Measurements from ENCODE around the gene AGXT2.

The AGXT2 gene

GRCh38 chr5:35023391-35024178, 24.2 kb downstream of the AGXT2 start:
- Histone ChIP-seq H3K9ac (ENCODE audit: low read length) (no peak overlapping the region), H3K27me3 (ENCODE audit: low read depth, low read length) (peaks cover 10% of the 10 kb centered on the region), H3K36me3 (replicated peaks; ENCODE audit: low read depth, low read length) (no peaks in the 10 kb centered on the region), H3K4me1 (ENCODE audit: low read length) (no peaks in the 10 kb centered on the region), H3K9me3 (ENCODE audit: insufficient read depth, low read length) (no peaks in the 10 kb centered on the region), H4K20me1 (ENCODE audit: insufficient read depth, low read length) (no peaks in the 10 kb centered on the region), H3K4me3 (ENCODE audit: low read length) (no peak overlapping the region), H3K27ac (ENCODE audit: low read length) (no peak overlapping the region), H3K4me2 (ENCODE audit: low read length) (no peak overlapping the region), H3K79me2 (ENCODE audit: low read length) (no peaks in the 10 kb centered on the region), H2AFZ (ENCODE audit: low read depth, low read length) (no peak overlapping the region)
- no peak for TF ChIP-seq EZH2phosphoT487 (IDR thresholded peaks at IDR 0.05; ENCODE audit: low read depth)
- TF ChIP-seq CTCF (IDR thresholded peaks at IDR 0.05; ENCODE audit: low read depth, low read length) = no peak

GRCh38 chr5:35016174-35017051, 31.3 kb downstream of the AGXT2 start:
- no peaks in the 10 kb centered on the region for H3K9me3 ChIP-seq (ENCODE audit: insufficient read depth, low read length)
- 0 out of 2 replicates have a peak, but pooled peaks cover 3% of the 10 kb centered on the region for H3K27me3 ChIP-seq (ENCODE audit: low read depth, low read length)

GRCh38 chr5:35015063-35015462, 32.7 kb downstream of the AGXT2 start:
- no peak overlapping the region for H3K27ac ChIP-seq (ENCODE audit: low read length)
- no peaks in the 10 kb centered on the region for H4K20me1 ChIP-seq (ENCODE audit: insufficient read depth, low read length)
- no peak overlapping the region for H3K4me2 ChIP-seq (ENCODE audit: low read length)
- TF ChIP-seq EZH2phosphoT487 (IDR thresholded peaks at IDR 0.05; ENCODE audit: low read depth) (no peak), CTCF (IDR thresholded peaks at IDR 0.05; ENCODE audit: low read depth, low read length) (no peak)
- no peaks in the 10 kb centered on the region for H3K36me3 ChIP-seq (replicated peaks; ENCODE audit: low read depth, low read length)
- H3K4me3 ChIP-seq (ENCODE audit: low read length) = no peak overlapping the region
- H3K9me3 ChIP-seq (ENCODE audit: insufficient read depth, low read length) = no peaks in the 10 kb centered on the region
- no peaks in the 10 kb centered on the region for H3K79me2 ChIP-seq (ENCODE audit: low read length)
- H2AFZ ChIP-seq (ENCODE audit: low read depth, low read length) = no peak overlapping the region
- 0 out of 2 replicates have a peak, but pooled peaks cover 3% of the 10 kb centered on the region for H3K27me3 ChIP-seq (ENCODE audit: low read depth, low read length)
- H3K4me1 ChIP-seq (ENCODE audit: low read length) = peaks cover 12% of the 10 kb centered on the region
- H3K9ac ChIP-seq (ENCODE audit: low read length) = no peak overlapping the region

More at GRCh38 chr5:35016174-35017051, 31.3 kb downstream of the AGXT2 start:
- Histone ChIP-seq H3K4me3 (ENCODE audit: low read length) (no peak overlapping the region), H3K27ac (ENCODE audit: low read length) (no peak overlapping the region), H3K4me1 (ENCODE audit: low read length) (peaks cover 12% of the 10 kb centered on the region), H2AFZ (ENCODE audit: low read depth, low read length) (no peak overlapping the region), H3K79me2 (ENCODE audit: low read length) (no peaks in the 10 kb centered on the region), H3K4me2 (ENCODE audit: low read length) (peak overlapping the region; percentile 29), H4K20me1 (ENCODE audit: insufficient read depth, low read length) (no peaks in the 10 kb centered on the region), H3K36me3 (replicated peaks; ENCODE audit: low read depth, low read length) (no peaks in the 10 kb centered on the region), H3K9ac (ENCODE audit: low read length) (no peak overlapping the region)
- TF ChIP-seq EZH2phosphoT487 (IDR thresholded peaks at IDR 0.05; ENCODE audit: low read depth) = no peak
- TF ChIP-seq CTCF (IDR thresholded peaks at IDR 0.05; ENCODE audit: low read depth, low read length) = no peak

- Histone ChIP-seq H4K20me1 (ENCODE audit: insufficient read depth, low read length) (no peaks in the 10 kb centered on the region), H3K4me2 (ENCODE audit: low read length) (no peak overlapping the region), H3K9ac (ENCODE audit: low read length) (no peak overlapping the region), H3K9me3 (ENCODE audit: insufficient read depth, low read length) (no peaks in the 10 kb centered on the region), H3K79me2 (ENCODE audit: low read length) (no peaks in the 10 kb centered on the region), H3K4me3 (ENCODE audit: low read length) (no peak overlapping the region), H3K27me3 (ENCODE audit: low read depth, low read length) (0 out of 2 replicates have a peak, but pooled peaks cover 3% of the 10 kb centered on the region), H3K36me3 (replicated peaks; ENCODE audit: low read depth, low read length) (no peaks in the 10 kb centered on the region), H2AFZ (ENCODE audit: low read depth, low read length) (no peak overlapping the region), H3K4me1 (ENCODE audit: low read length) (peaks cover 12% of the 10 kb centered on the region), H3K27ac (ENCODE audit: low read length) (no peak overlapping the region)
- TF ChIP-seq CTCF (IDR thresholded peaks at IDR 0.05; ENCODE audit: low read depth, low read length) (no peak), EZH2phosphoT487 (IDR thresholded peaks at IDR 0.05; ENCODE audit: low read depth) (no peak)
Observed at GRCh38 chr5:35012796-35013195, 35.0 kb downstream of the AGXT2 start.
